Keratinocyte (primary cell): ENCODE data around the gene GUF1. TPM values are rescaled to one million over a fixed set of nuclear protein-coding genes. Genes with fewer than 3 reads are reported as not detected.

ENCODE experiments used
- DNase-seq: peaks from one replicate; pipeline ENCODE4 v3.0.0-alpha.2; 2011; ENCODE audit warnings: low read depth, missing footprints, low spot score
- FAIRE-seq: peaks from 2 replicates; lab custom pipeline; 2011; peaks lifted over from hg19 to GRCh38; lab: Jason Lieb, UNC
- H2AFZ ChIP-seq: 2 replicates; pipeline ENCODE4 v1.6.0; 2012; ENCODE audit warnings: low read length, control low read depth, inconsistent platforms; ENCODE audit not compliant: control insufficient read depth
- H3K27ac ChIP-seq: 2 replicates; pipeline ENCODE4 v1.5.1; 2011; ENCODE audit warnings: low read length; ENCODE audit not compliant: control insufficient read depth, insufficient read depth
- H3K27me3 ChIP-seq: 3 replicates; pipeline ENCODE4 v1.6.0; 2011; ENCODE audit warnings: low read length; ENCODE audit not compliant: control insufficient read depth, insufficient read depth; ENCODE audit errors: extremely low read depth
- H3K36me3 ChIP-seq, 2 experiments: 2 replicates in 1 of 2; 3 replicates in 1 of 2; pipeline ENCODE4 v1.5.1; 2011; ENCODE audit warnings: low read length in 2 of 2, mild to moderate bottlenecking in 1 of 2; ENCODE audit not compliant: control insufficient read depth in 2 of 2, insufficient read depth in 2 of 2; ENCODE audit errors: extremely low read depth in 1 of 2
- H3K4me1 ChIP-seq: 3 replicates; pipeline ENCODE4 v1.5.1; 2011; ENCODE audit warnings: low read length; ENCODE audit not compliant: control insufficient read depth, insufficient read depth; ENCODE audit errors: extremely low read depth
- H3K4me2 ChIP-seq: 3 replicates; pipeline ENCODE4 v1.6.0; 2011; ENCODE audit warnings: low read depth, low read length; ENCODE audit not compliant: control insufficient read depth, insufficient read depth; ENCODE audit errors: extremely low read depth
- H3K4me3 ChIP-seq, 3 experiments: fragments of 200-600 bp in 1 of 3; sonication (generic) in 1 of 3; 2 replicates in 2 of 3; 3 replicates in 1 of 3; pipeline ENCODE4 v1.5.1; 2011 to 2016; ENCODE audit warnings: low read length in 3 of 3, mild to moderate bottlenecking in 3 of 3, control low read depth in 2 of 3, inconsistent platforms in 1 of 3, low read depth in 1 of 3, mixed read lengths in 1 of 3, mixed run types in 1 of 3, moderate library complexity in 1 of 3; ENCODE audit not compliant: control insufficient read depth in 2 of 3, insufficient read depth in 2 of 3; ENCODE audit errors: extremely low read depth in 1 of 3
- H3K79me2 ChIP-seq: 2 replicates; pipeline ENCODE4 v1.6.0; 2012; ENCODE audit warnings: low read length; ENCODE audit not compliant: control insufficient read depth, insufficient read depth
- H3K9ac ChIP-seq: 3 replicates; pipeline ENCODE4 v1.6.0; 2011; ENCODE audit warnings: low read length; ENCODE audit not compliant: control insufficient read depth, insufficient read depth; ENCODE audit errors: extremely low read depth
- H3K9me1 ChIP-seq: 3 replicates; pipeline ENCODE4 v1.6.0; 2011; ENCODE audit warnings: low read length; ENCODE audit not compliant: control insufficient read depth, insufficient read depth; ENCODE audit errors: extremely low read depth
- H3K9me3 ChIP-seq: 2 replicates; pipeline ENCODE4 v1.5.1; 2012; ENCODE audit warnings: low read depth, low read length; ENCODE audit not compliant: control insufficient read depth
- H4K20me1 ChIP-seq: 3 replicates; pipeline ENCODE4 v1.6.0; 2011; ENCODE audit warnings: low read length; ENCODE audit not compliant: control insufficient read depth, insufficient read depth; ENCODE audit errors: extremely low read depth
- CTCF ChIP-seq, 3 experiments: IDR thresholded peaks in 1 of 3; conservative IDR thresholded peaks in 1 of 3; optimal IDR thresholded peaks in 1 of 3; 2 replicates in 2 of 3; 3 replicates in 1 of 3; pipeline versions ENCODE3 to v1.5.1; 2011; ENCODE audit warnings: low read length in 3 of 3, mild to moderate bottlenecking in 3 of 3, moderate library complexity in 2 of 3, control low read depth in 1 of 3, inconsistent platforms in 1 of 3; ENCODE audit not compliant: insufficient read depth in 2 of 3; ENCODE audit errors: extremely low read depth in 1 of 3
- EZH2 ChIP-seq: IDR thresholded peaks from one replicate; pipeline ENCODE4 v1.6.1; 2012; ENCODE audit warnings: inconsistent platforms, mild to moderate bottlenecking, low read length, moderate library complexity
- dilution Hi-C: fragments of 300-500 bp; cut with MboI; formaldehyde crosslinking; loops from one replicate; pipeline ENCODE4 v1.7.0; 2020; ENCODE audit warnings: low sequenced_read_pairs; ENCODE audit not compliant: extremely low pct_ligation_motif_present
- polyA plus RNA-seq, 5 experiments: library from polyadenylated mRNA; depleted of rRNA in 3 of 5; stranded (reverse) in 3 of 5; stranded (forward) in 1 of 5; unstranded in 1 of 5; fragments of >200 nt; gene quantifications; 1 replicate in 1 of 5; 2 replicates in 3 of 5; 3 replicates in 1 of 5; pipeline versions ENCODE4 v1.2.1 to v1.2.3, GENCODE V29; 2011 to 2012; ENCODE audit warnings: missing spikeins in 2 of 5, low read depth in 1 of 5, low replicate concordance in 1 of 5

GUF1 gene
- polyA plus RNA-seq, 1 donor (not counting 4 experiments of a cell fraction or from before 2014, with no cell fraction given): 24.3 TPM

GRCh38 chr4:44668526-44668925 lies 9.7 kb upstream of the GUF1 start:
- dilution Hi-C loops: no loop called here
- H3K36me3 ChIP-seq: no peaks in the 10 kb centered on the region
- no peak overlapping the region for H3K4me3 ChIP-seq
- H3K9me3 ChIP-seq: no peaks in the 10 kb centered on the region
- no peaks in the 10 kb centered on the region for H3K9me1 ChIP-seq
- no peaks in the 10 kb centered on the region for H3K27me3 ChIP-seq
- TF ChIP-seq EZH2: no peak
- no peak for FAIRE-seq
- no peak overlapping the region for H3K4me2 ChIP-seq
- no peaks in the 10 kb centered on the region for H3K4me1 ChIP-seq
- H3K27ac ChIP-seq: no peak overlapping the region
- no peak overlapping the region for H2AFZ ChIP-seq
- no peaks in the 10 kb centered on the region for H4K20me1 ChIP-seq
- no peaks in the 10 kb centered on the region for H3K79me2 ChIP-seq
- no peak overlapping the region for H3K9ac ChIP-seq
- DNase-seq: no peak

DNA sequence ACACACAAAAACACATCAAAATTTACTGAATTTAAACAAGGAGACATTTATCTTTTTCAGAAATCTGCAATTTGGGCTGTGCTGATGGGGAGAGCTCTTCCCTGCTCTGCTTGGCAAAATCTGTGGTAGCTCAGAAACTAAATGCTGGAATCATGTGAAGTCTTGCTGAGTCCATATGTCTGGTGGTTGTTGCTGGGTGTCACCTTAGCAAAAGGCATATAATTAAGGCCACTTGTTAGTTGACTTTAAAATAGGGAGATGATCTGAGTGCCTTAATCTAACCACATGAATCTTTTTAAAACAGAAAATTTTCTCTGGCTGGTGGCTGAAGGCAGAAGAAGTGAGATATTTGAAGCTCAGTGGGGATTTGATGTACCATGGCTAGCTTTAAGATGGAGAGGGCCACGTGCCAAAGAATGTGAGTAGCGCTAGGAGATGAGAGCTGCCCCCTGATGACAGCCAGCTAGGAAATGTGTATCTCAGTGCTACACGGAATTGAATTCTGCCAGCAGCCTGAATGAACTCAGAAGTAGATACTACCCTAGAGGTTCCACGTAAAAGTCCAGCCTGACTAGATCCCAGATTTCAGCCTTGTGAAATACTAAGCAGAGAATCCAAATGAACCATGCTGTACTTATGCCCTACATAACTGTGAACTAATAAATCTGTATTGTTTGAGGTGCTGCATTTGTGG lies 7.6 kb upstream of the GUF1 start:
- Histone ChIP-seq H3K9me1 (no peaks in the 10 kb centered on the region), H3K4me2 (no peak overlapping the region), H2AFZ (no peak overlapping the region), H3K27ac (no peak overlapping the region), H3K9me3 (no peaks in the 10 kb centered on the region), H3K4me1 (no peaks in the 10 kb centered on the region), H3K9ac (no peak overlapping the region), H3K36me3 (no peaks in the 10 kb centered on the region), H4K20me1 (no peaks in the 10 kb centered on the region), H3K79me2 (no peaks in the 10 kb centered on the region), H3K4me3 (no peak overlapping the region), H3K27me3 (no peaks in the 10 kb centered on the region)
- no peak for FAIRE-seq
- TF ChIP-seq EZH2 (no peak), CTCF (optimal IDR thresholded peaks at IDR 0.05 in 1 of 3, IDR thresholded peaks at IDR 0.05 in 1 of 3, conservative IDR thresholded peaks at IDR 0.05 in 1 of 3; ENCODE audit: extremely low read depth in 1 of 3, insufficient read depth in 2 of 3, low read length in 3 of 3) (no peak)
- dilution Hi-C loops: no loop called here
- DNase-seq: no peak

DNA sequence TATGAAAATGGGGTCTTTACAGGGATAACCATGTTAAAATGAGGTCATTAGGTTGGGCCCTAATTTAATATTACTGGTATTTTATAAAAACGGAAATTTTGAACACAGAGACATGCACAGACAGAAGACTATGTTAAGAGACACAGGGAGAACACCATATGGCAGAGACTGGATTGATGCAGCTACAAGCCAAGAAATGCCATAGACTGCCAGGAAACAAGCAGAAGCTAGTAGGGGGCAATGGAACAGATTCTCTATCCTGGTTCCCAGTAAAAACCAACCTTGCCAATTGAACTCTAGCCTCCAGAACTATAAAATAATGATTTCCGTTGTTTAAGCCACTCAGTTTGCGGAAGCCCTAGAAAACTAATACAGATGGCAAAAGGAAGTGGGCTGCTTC lies 6.6 kb upstream of the GUF1 start:
- Histone ChIP-seq H3K9me1 (no peaks in the 10 kb centered on the region), H4K20me1 (no peaks in the 10 kb centered on the region), H3K4me3 (no peak overlapping the region), H3K4me1 (no peaks in the 10 kb centered on the region), H3K36me3 (no peaks in the 10 kb centered on the region), H3K27me3 (no peaks in the 10 kb centered on the region), H3K4me2 (no peak overlapping the region), H3K9me3 (no peaks in the 10 kb centered on the region), H3K9ac (no peak overlapping the region), H3K27ac (no peak overlapping the region), H3K79me2 (no peaks in the 10 kb centered on the region), H2AFZ (no peak overlapping the region)
- dilution Hi-C loops: no loop called here
- FAIRE-seq: no peak
- TF ChIP-seq CTCF (optimal IDR thresholded peaks at IDR 0.05 in 1 of 3, IDR thresholded peaks at IDR 0.05 in 1 of 3, conservative IDR thresholded peaks at IDR 0.05 in 1 of 3; ENCODE audit: extremely low read depth in 1 of 3, insufficient read depth in 2 of 3, low read length in 3 of 3) (no peak), EZH2 (no peak)
- DNase-seq: no peak
